NT2/D1 (cell line): ENCODE measurements around the gene RNF141.

Source experiments
- DNase-seq: peaks from one replicate; pipeline ENCODE4 v3.0.0-alpha.2; 2011; ENCODE audit warnings: low read depth, low spot score
- H3K27me3 ChIP-seq: 2 replicates; pipeline ENCODE4 v1.6.0; 2011; ENCODE audit warnings: mild to moderate bottlenecking; ENCODE audit not compliant: insufficient read length, insufficient read depth
- H3K36me3 ChIP-seq: 2 replicates; pipeline ENCODE4 v1.6.1; 2011; ENCODE audit warnings: mild to moderate bottlenecking, low read length, mixed read lengths; ENCODE audit not compliant: insufficient read depth, insufficient read length
- H3K4me1 ChIP-seq: 2 replicates; pipeline ENCODE4 v1.5.1; 2011; ENCODE audit not compliant: insufficient read depth, insufficient read length
- H3K4me3 ChIP-seq: 2 replicates; pipeline ENCODE4 v1.5.1; 2011; ENCODE audit warnings: low read depth; ENCODE audit not compliant: insufficient read length
- H3K9ac ChIP-seq: 2 replicates; pipeline ENCODE4 v1.6.0; 2011; ENCODE audit warnings: low read depth; ENCODE audit not compliant: insufficient read length
- H3K9me3 ChIP-seq: 2 replicates; pipeline ENCODE4 v1.5.1; 2011; ENCODE audit warnings: mild to moderate bottlenecking, low read length; ENCODE audit not compliant: insufficient read depth
- SUZ12 ChIP-seq: IDR thresholded peaks from 2 replicates; pipeline ENCODE4 v1.6.1; 2011; ENCODE audit not compliant: insufficient read length, insufficient read depth; ENCODE audit errors: extremely low read depth
- YY1 ChIP-seq: IDR thresholded peaks from 2 replicates; pipeline ENCODE4 v1.6.1; 2011; ENCODE audit not compliant: insufficient read length, insufficient read depth
- ZNF274 ChIP-seq: IDR thresholded peaks from 2 replicates; pipeline ENCODE4 v1.6.1; 2011; ENCODE audit warnings: mild to moderate bottlenecking, low read depth, low read length

Gene RNF141

DNA sequence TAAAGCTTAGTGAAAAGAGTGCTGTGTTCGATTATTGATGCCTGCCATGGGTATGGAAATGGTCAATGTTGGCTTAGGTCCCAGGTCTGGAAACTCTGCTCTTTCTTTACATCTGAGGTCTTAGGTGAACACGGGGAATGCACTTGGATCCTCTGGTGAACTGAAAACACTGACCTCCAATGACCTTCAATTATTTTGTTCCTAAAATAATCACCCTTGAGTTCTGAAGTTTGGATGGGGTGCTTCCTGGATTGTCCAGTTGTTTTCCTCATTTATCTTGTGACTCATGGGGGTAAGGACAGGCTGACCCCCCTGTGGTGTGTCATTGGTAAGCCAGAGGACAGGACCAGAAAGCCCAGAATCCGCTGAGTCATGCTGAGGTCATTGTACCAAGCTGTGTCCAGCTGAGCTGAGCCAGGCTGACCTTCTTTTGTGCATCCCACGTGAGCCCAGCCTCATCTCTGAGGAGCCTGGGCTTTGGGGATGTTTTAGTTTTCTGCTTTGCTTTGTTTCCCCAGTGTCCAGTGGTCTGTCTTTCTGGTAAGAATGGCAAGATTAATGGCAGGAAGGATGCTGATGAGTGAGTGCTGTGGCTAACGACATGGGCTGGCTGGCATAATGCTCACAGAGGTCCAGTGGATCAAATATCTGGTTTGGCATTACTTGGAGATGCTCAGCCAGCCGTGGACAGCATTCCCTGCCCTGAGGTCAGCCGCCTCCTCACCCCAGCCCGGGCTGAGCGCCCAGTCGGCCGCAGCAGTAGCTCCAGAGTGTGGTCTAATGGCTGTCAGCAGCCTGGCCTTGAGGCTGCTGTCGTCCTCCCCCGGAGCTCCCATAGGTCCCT, 50.4 kb downstream of the RNF141 start:
- Histone ChIP-seq H3K9me3 (no peaks in the 10 kb centered on the region), H3K36me3 (peaks cover 3% of the 10 kb centered on the region), H3K4me1 (peaks cover 7% of the 10 kb centered on the region), H3K9ac (no peak overlapping the region), H3K27me3 (no peaks in the 10 kb centered on the region), H3K4me3 (no peak overlapping the region)
- DNase-seq = no peak
- TF ChIP-seq ZNF274 (no peak), YY1 (no peak), SUZ12 (no peak)

- no peak for DNase-seq
- H3K9ac ChIP-seq = no peak overlapping the region
- no peak for TF ChIP-seq SUZ12
- H3K4me1 ChIP-seq = peaks cover 7% of the 10 kb centered on the region
- no peaks in the 10 kb centered on the region for H3K27me3 ChIP-seq
- H3K36me3 ChIP-seq = peaks cover 3% of the 10 kb centered on the region
- H3K9me3 ChIP-seq = no peaks in the 10 kb centered on the region
- no peak overlapping the region for H3K4me3 ChIP-seq
Observed at GRCh38 chr11:10490032-10490397, 51.0 kb downstream of the RNF141 start.

DNA sequence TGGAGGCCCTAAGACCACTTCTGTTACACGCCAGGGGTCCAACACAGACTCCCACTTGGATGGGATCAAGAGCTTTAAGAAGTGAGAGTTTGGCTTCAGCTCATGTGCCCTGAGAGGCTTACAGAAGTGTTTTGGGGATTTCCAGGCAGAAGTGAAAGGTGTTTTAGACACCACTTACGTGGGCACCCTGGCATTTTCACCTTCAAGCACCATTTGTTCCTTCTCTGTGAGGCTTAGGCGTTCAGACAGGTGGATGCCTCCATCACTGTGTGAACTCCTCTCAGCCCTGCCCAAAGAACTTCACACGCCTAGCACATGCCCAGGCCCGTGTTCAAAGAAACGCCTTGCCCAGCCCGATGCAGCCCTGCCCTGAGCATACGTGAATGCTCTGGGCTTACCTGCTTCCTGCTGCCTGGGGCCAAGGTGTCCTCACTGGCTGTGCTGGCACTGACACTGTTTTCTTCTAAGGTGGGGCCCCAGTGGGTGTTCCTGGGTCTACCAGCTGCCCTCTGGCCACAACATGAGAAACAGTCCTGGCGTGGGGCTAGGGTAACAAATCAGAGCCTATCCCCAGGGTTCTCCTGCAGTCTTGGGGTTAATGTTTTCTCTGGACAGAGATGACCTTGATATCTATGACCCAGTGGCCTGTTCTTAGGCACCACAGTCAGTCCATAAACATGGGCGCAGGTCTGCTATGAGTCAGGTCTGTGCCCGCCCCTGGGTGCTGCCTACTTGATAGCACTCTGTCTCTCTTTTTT, 51.9 kb downstream of the RNF141 start:
- TF ChIP-seq ZNF274 = no peak
- no peak for TF ChIP-seq SUZ12
- TF ChIP-seq YY1 = no peak
- Histone ChIP-seq H3K9me3 (no peaks in the 10 kb centered on the region), H3K4me3 (no peak overlapping the region), H3K36me3 (peaks cover 3% of the 10 kb centered on the region), H3K27me3 (no peaks in the 10 kb centered on the region), H3K4me1 (peaks cover 7% of the 10 kb centered on the region), H3K9ac (no peak overlapping the region)
- no peak for DNase-seq

GRCh38 chr11:10488121-10488933, 52.7 kb downstream of the RNF141 start:
- no peak for DNase-seq
- peaks cover 5% of the 10 kb centered on the region for H3K4me1 ChIP-seq
- no peak overlapping the region for H3K9ac ChIP-seq
- H3K27me3 ChIP-seq = no peaks in the 10 kb centered on the region
- H3K4me3 ChIP-seq = no peak overlapping the region
- no peaks in the 10 kb centered on the region for H3K9me3 ChIP-seq
- H3K36me3 ChIP-seq = peaks cover 3% of the 10 kb centered on the region
- TF ChIP-seq SUZ12 (no peak), ZNF274 (no peak), YY1 (no peak)

- no peak overlapping the region for H3K4me3 ChIP-seq
- DNase-seq = no peak
- H3K4me1 ChIP-seq = peaks cover under 1% of the 10 kb centered on the region
- H3K27me3 ChIP-seq = no peaks in the 10 kb centered on the region
- no peaks in the 10 kb centered on the region for H3K9me3 ChIP-seq
- H3K36me3 ChIP-seq = no peaks in the 10 kb centered on the region
- no peak for TF ChIP-seq SUZ12
- no peak for TF ChIP-seq YY1
- no peak for TF ChIP-seq ZNF274
- H3K9ac ChIP-seq = no peak overlapping the region
Observed at GRCh38 chr11:10487002-10487647, 53.9 kb downstream of the RNF141 start.

DNA sequence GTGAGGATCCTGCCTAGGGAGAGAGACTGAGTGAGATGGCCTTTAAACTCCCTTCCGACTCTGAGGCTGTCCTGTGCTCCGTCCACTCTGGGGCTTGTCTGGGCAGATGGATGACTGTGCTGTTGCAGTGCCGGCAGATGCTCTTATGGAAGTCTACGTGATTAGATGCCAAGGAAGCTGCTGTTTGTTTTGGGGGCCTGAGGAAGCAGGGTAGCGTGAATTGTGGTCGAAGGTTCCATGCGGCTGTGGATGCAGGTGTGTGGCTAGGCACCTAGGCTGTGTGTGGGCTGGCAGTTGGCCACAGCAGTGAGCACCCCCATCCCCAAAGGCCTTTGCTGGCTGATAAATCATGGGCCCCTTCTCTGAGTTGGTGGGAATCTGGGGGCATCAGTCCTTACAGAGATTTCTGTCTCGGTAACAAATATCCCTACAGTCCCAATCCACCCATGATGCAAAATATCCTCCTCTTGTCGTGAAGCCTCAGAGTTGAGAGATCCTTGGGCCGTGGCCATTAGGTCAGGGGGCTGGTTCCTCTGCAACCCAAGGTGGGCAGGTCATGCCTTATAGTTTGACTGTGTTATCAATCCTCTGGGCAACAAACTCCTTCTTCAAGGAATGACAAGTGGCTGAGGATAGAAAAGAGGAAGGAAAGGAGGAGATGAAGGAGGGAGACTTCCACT, 54.7 kb downstream of the RNF141 start:
- Histone ChIP-seq H3K9me3 (no peaks in the 10 kb centered on the region), H3K4me3 (no peak overlapping the region), H3K9ac (no peak overlapping the region), H3K4me1 (no peaks in the 10 kb centered on the region), H3K36me3 (no peaks in the 10 kb centered on the region), H3K27me3 (no peaks in the 10 kb centered on the region)
- no peak for TF ChIP-seq ZNF274
- no peak for TF ChIP-seq SUZ12
- DNase-seq = no peak

- no peaks in the 10 kb centered on the region for H3K4me1 ChIP-seq
- no peaks in the 10 kb centered on the region for H3K27me3 ChIP-seq
- no peaks in the 10 kb centered on the region for H3K36me3 ChIP-seq
- H3K4me3 ChIP-seq = no peak overlapping the region
- no peak overlapping the region for H3K9ac ChIP-seq
- DNase-seq = no peak
- H3K9me3 ChIP-seq = no peaks in the 10 kb centered on the region
- no peak for TF ChIP-seq YY1
- TF ChIP-seq ZNF274 = no peak
- TF ChIP-seq SUZ12 = no peak
Observed at GRCh38 chr11:10485646-10486045, 55.3 kb downstream of the RNF141 start.
